AG04450 (cell line): ENCODE measurements around the gene AOC1. TPM values are rescaled to one million over a fixed set of nuclear protein-coding genes. Genes with fewer than 3 reads are reported as not detected.

ENCODE experiments used
- CTCF ChIA-PET: fragments of 300-600, 350-600 bp; formaldehyde crosslinking; extraction: SDS; loops from one replicate; lab custom pipeline; 2022; ENCODE audit warnings: antibody characterized with exemption, inconsistent platforms; lab: Charles Lee
- POLR2A ChIA-PET: fragments of 350-600 bp; formaldehyde crosslinking; extraction: SDS; loops from one replicate; lab custom pipeline; 2021; ENCODE audit warnings: antibody characterized with exemption, inconsistent platforms; lab: Yijun Ruan, JAX
- DNase-seq: peaks from one replicate; pipeline ENCODE4 v3.0.0-alpha.2; 2011; ENCODE audit warnings: low read depth, low spot score
- H3K27ac ChIP-seq: one replicate; pipeline ENCODE4 v1.5.1; 2012; ENCODE audit warnings: low read depth, low read length, control low read depth
- H3K27me3 ChIP-seq: one replicate; pipeline ENCODE4 v1.6.0; 2012; ENCODE audit warnings: low read length; ENCODE audit not compliant: control insufficient read depth, insufficient read depth
- H3K4me3 ChIP-seq: 2 replicates; pipeline ENCODE4 v1.5.1; 2011; ENCODE audit warnings: mild to moderate bottlenecking, low read depth, low read length, control low read depth
- H3K9me3 ChIP-seq: 2 replicates; pipeline ENCODE4 v1.5.1; 2012; ENCODE audit warnings: low read length; ENCODE audit not compliant: control insufficient read depth, insufficient read depth
- polyA plus RNA-seq: library from polyadenylated mRNA; depleted of rRNA; stranded (reverse); fragments of >200 nt; gene quantifications from 2 replicates; pipeline ENCODE4 v1.2.3, GENCODE V29; 2011
- TF ChIP-seq, protein P1 (sequence below): IDR thresholded peaks from 2 replicates; pipeline ENCODE4 v1.5.1; 2011; ENCODE audit warnings: low read depth, low read length, control low read depth, inconsistent platforms

The AOC1 gene
- polyA plus RNA-seq, 1 experiment: not detected

DNA sequence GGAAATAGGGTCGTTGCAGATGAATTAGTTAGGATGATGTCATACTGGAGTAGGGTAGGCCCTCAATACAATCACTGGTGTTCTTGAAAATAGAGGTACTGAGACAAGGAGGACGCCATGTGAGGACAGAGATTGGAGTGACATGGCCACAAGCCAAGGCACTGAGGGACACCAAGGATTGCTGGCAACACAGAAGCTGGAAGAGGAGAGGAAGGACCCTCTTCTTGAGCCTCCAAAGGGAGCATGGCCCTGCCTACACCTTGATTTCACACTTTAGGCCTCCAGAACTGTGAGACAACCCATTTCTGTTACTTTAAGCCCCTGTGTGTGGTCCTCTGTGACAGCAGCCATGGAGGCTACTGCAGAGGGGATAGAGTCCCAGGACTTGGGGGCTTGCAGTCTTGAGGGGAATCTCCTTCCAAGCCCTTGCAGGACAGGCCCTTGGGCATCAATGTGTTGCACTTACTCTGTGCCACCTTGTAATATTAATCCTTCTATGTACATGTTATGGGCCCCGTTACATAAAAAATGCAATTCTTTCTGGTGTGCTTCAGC, 3.7 kb upstream of the AOC1 start:
- no peak for DNase-seq
- H3K27ac ChIP-seq: no peak overlapping the region
- peaks cover 3% of the 10 kb centered on the region for H3K27me3 ChIP-seq
- ChIA-PET CTCF (no interaction called here), POLR2A (no interaction called here)
- H3K9me3 ChIP-seq: no peaks in the 10 kb centered on the region
- TF ChIP-seq, protein P1, sequence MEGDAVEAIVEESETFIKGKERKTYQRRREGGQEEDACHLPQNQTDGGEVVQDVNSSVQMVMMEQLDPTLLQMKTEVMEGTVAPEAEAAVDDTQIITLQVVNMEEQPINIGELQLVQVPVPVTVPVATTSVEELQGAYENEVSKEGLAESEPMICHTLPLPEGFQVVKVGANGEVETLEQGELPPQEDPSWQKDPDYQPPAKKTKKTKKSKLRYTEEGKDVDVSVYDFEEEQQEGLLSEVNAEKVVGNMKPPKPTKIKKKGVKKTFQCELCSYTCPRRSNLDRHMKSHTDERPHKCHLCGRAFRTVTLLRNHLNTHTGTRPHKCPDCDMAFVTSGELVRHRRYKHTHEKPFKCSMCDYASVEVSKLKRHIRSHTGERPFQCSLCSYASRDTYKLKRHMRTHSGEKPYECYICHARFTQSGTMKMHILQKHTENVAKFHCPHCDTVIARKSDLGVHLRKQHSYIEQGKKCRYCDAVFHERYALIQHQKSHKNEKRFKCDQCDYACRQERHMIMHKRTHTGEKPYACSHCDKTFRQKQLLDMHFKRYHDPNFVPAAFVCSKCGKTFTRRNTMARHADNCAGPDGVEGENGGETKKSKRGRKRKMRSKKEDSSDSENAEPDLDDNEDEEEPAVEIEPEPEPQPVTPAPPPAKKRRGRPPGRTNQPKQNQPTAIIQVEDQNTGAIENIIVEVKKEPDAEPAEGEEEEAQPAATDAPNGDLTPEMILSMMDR: no peak
- no peak overlapping the region for H3K4me3 ChIP-seq

DNA sequence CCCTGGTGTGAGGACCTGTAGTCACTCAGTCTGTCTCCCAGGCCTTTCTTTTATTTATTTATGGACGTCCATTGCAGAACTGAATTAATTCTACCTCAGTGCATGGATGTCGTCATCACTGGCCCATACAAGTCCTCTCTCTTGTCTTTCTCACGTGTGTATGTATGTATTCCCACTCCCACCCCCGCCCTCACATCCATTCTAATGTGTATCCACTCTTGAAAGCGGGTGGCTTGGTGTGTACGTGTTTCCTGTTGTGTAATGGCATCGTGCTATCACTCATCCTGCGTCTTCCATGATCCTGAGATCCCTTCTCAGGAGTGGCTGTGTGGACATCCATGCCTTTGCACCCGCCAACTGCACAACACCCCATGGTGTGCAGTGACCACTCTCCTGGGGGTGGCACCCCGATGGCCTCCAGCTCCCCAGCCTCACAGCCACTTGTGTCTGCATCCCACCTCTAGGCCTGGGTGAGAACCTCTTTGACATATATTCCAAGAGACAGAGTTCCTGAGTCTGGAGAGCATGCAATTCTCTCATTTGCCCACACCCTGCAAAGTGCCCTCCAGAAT, 3.0 kb upstream of the AOC1 start:
- H3K9me3 ChIP-seq: no peaks in the 10 kb centered on the region
- H3K27me3 ChIP-seq: peaks cover 3% of the 10 kb centered on the region
- TF ChIP-seq, protein P1: no peak
- POLR2A ChIA-PET: no interaction called here
- DNase-seq: no peak
- H3K27ac ChIP-seq: no peak overlapping the region
- H3K4me3 ChIP-seq: no peak overlapping the region
- CTCF ChIA-PET: no interaction called here

DNA sequence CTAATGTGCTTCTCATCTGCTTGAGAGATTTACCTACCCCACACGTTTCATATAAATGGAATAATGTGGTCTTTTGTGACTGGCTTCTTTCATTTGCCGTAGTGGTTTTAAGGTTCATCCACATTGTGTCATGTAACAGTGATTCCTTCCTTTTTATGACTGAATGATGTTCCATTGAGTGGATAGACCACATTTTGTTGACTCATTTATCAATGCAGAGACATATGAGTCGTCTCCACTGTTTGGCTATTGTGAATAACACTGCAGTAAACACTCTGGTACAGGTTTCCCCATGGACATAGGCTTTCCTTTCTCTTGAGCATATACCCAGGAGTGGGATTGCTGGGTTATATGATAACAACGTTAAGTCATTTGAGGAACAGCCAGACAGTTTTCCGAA, 2.0 kb upstream of the AOC1 start:
- Histone ChIP-seq H3K4me3 (no peak overlapping the region), H3K9me3 (no peaks in the 10 kb centered on the region), H3K27ac (no peak overlapping the region), H3K27me3 (peaks cover 3% of the 10 kb centered on the region)
- CTCF ChIA-PET: no interaction called here
- TF ChIP-seq, protein P1: no peak
- POLR2A ChIA-PET: no interaction called here
- DNase-seq: no peak

DNA sequence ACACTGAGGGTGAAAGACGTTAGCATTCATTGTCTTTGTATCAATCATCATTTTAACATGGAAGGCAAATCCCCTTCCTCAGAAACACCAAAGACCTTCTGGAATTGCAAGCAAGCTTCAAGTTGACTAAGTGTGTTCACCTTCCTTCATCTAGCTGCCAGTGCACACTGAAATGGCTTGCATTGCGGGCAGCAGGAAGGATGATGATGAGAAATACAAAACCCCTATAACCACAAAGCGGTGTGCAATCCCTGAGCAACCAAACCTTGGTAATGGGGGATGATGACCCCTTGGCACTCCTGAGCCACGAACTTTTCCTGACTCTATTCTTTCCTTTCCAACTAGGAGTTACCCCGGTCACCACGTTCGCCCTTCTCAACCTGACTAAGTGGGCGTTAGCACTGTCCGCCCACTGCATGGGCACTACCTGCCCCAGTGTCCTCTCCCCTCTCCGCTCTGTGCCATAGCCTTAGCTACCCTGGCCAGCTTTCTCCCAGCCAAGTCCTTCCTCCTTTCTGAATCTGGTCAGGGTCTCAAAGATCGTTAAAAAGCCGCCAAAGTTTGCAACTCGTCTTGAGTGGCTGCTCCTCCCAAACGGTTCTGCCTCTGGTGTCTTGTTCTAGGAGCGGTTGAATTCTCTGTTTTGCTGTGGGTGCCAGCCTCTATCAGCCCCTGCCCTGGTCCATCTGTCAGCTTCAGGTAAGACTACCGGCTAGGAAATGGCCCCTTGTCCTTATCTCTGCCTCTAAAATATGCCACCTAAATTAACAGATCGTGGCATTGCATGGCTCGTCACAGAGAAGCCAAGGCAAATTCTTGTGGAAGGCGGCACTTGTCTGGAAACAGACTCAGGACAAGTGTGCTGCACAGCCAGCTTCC, 586 bp upstream of the AOC1 start:
- TF ChIP-seq, protein P1: no peak
- Histone ChIP-seq H3K4me3 (no peak overlapping the region), H3K9me3 (no peaks in the 10 kb centered on the region; the same call in 1 of the 2 replicates), H3K27me3 (peaks cover 3% of the 10 kb centered on the region), H3K27ac (no peak overlapping the region)
- ChIA-PET POLR2A (no interaction called here), CTCF (interaction anchor here (0.6 kb wide), 1 partner anchor 164 kb away, joined by 3 read pairs; no protein-coding TSS in a partner anchor)
- DNase-seq: no peak
